Panc1 (cell line): ENCODE results near the gene IGF2R. TPM values are rescaled to one million over a fixed set of nuclear protein-coding genes. Genes with fewer than 3 reads are reported as not detected.

ENCODE experiments used
- ATAC-seq: fragments of 200-7000 bp; cut with Tn5 transposase; 2 replicates; pipeline ENCODE4 v1.9.1; 2020; ENCODE audit warnings: mild to moderate bottlenecking, moderate library complexity
- BruUV-seq: library from RNA; stranded (reverse); fragments of 400-500 nt; replicated peaks from 2 replicates; lab custom pipeline; 2021; lab: Mats Ljungman, UMichigan
- CTCF ChIA-PET: fragments of 300-600 bp; sonication (Branson Sonifier 250); formaldehyde crosslinking; loops from one replicate; lab custom pipeline; 2022; ENCODE audit warnings: antibody characterized with exemption; lab: Charles Lee
- POLR2A ChIA-PET: fragments of 300-600 bp; sonication (Branson Sonifier 250); formaldehyde crosslinking; loops from one replicate; lab custom pipeline; 2022; ENCODE audit warnings: antibody characterized with exemption; lab: Charles Lee
- DNase-seq: peaks from one replicate; pipeline ENCODE4 v3.0.0-alpha.2; 2010; ENCODE audit warnings: low read depth, low spot score
- H3K27ac ChIP-seq: 2 replicates; pipeline ENCODE4 v1.5.1; 2011; ENCODE audit warnings: mild to moderate bottlenecking, low read length, inconsistent platforms
- H3K27me3 ChIP-seq: fragments of 200-500 bp; sonication (Bioruptor generic); 2 replicates; pipeline ENCODE4 v1.6.0; 2014; ENCODE audit warnings: low read length, inconsistent platforms; ENCODE audit not compliant: control insufficient read depth, insufficient read depth
- H3K36me3 ChIP-seq: fragments of 200-500 bp; sonication (Bioruptor generic); 2 replicates; pipeline ENCODE4 v1.5.1; 2014; ENCODE audit warnings: inconsistent platforms, mild to moderate bottlenecking, low read length, moderate library complexity; ENCODE audit not compliant: control insufficient read depth, insufficient read depth
- H3K4me1 ChIP-seq: 2 replicates; pipeline ENCODE4 v1.5.1; 2011; ENCODE audit warnings: inconsistent platforms, mild to moderate bottlenecking, low read length, moderate library complexity; ENCODE audit not compliant: control insufficient read depth, insufficient read depth
- H3K4me3 ChIP-seq, 2 experiments: 2 replicates each; pipeline ENCODE4 v1.5.1; 2011 to 2012; ENCODE audit warnings: low read depth in 2 of 2, low read length in 2 of 2, mild to moderate bottlenecking in 2 of 2, inconsistent platforms in 1 of 2, moderate library complexity in 1 of 2
- H3K9me3 ChIP-seq: fragments of 200-500 bp; sonication (Bioruptor generic); 2 replicates; pipeline ENCODE4 v1.5.1; 2014; ENCODE audit warnings: low read depth, mild to moderate bottlenecking, inconsistent platforms, low read length, moderate library complexity; ENCODE audit not compliant: control insufficient read depth, insufficient read depth
- CTCF ChIP-seq: fragments of 450-650 bp; IDR thresholded peaks from 2 replicates; pipeline ENCODE4 v1.5.1; 2017; ENCODE audit warnings: mild to moderate bottlenecking
- POLR2AphosphoS5 ChIP-seq: IDR thresholded peaks from 2 replicates; pipeline ENCODE4 v1.6.1; 2012; ENCODE audit warnings: mild to moderate bottlenecking, low read depth, low read length, moderate library complexity
- REST ChIP-seq, 2 experiments: IDR thresholded peaks; 2 replicates each; pipeline ENCODE4 v1.6.1; 2011 to 2012; ENCODE audit warnings: low read depth in 2 of 2, control low read depth in 1 of 2, low read length in 1 of 2, mild to moderate bottlenecking in 1 of 2, moderate library complexity in 1 of 2; ENCODE audit not compliant: insufficient read depth in 1 of 2
- SIN3A ChIP-seq: IDR thresholded peaks from 2 replicates; pipeline ENCODE4 v1.6.1; 2012; ENCODE audit warnings: low read depth, mild to moderate bottlenecking, low read length, moderate library complexity, borderline replicate concordance; ENCODE audit not compliant: insufficient read depth
- TCF7L2 ChIP-seq: IDR thresholded peaks from 2 replicates; pipeline ENCODE4 v1.6.1; 2011; ENCODE audit warnings: mild to moderate bottlenecking, low read depth, low read length, inconsistent platforms
- in situ Hi-C: cut with HindIII; loops from 2 replicates; pipeline ENCODE4 v1.10.0; 2016; ENCODE audit warnings: low sequenced_read_pairs, low pct_unique_long_range_greater_than_20kb
- intact Hi-C: fragments of 100-400 bp; cut with micrococcal nuclease; formaldehyde crosslinking; loops from one replicate; pipeline ENCODE4 v1.10.0; 2022; ENCODE audit not compliant: unreplicated experiment
- total RNA-seq: library from RNA; stranded (reverse); gene quantifications from one replicate; pipeline ENCODE4 v1.2.1, GENCODE V29; 2021; ENCODE audit not compliant: unreplicated experiment

The IGF2R gene
- total RNA-seq, 1 experiment from 2014 or later: 163 TPM

- ATAC-seq: no peak; the same call in 1 of the 2 replicates
Measured at GRCh38 chr6:160104821-160105517, 136.1 kb downstream of the IGF2R start.

GRCh38 chr6:160106010-160106409, 137.1 kb downstream of the IGF2R start:
- DNase-seq (no peak), ATAC-seq (no peak)
- Histone ChIP-seq H3K36me3 (peaks cover 4% of the 10 kb centered on the region; the same call in 1 of the 2 replicates), H3K9me3 (no peaks in the 10 kb centered on the region), H3K27ac (no peak overlapping the region), H3K4me1 (no peaks in the 10 kb centered on the region), H3K27me3 (no peaks in the 10 kb centered on the region), H3K4me3 (no peak overlapping the region)
- CTCF ChIA-PET: no interaction called here
- in situ Hi-C loops: no loop called here
- TF ChIP-seq REST (IDR thresholded peaks at IDR 0.05; ENCODE audit: insufficient read depth in 1 of 2, low read depth in 2 of 2, low read length in 1 of 2) (no peak), POLR2AphosphoS5 (no peak), SIN3A (no peak), TCF7L2 (no peak), CTCF (no peak)
- POLR2A ChIA-PET: no interaction called here
- TSS peak; percentile 86 for BruUV-seq
- intact Hi-C loops: loop anchor here (10.0 kb wide), 1 partner anchor 241 kb away; no protein-coding TSS in a partner anchor

More at GRCh38 chr6:160104821-160105517, 136.1 kb downstream of the IGF2R start:
- no peaks in the 10 kb centered on the region for H3K9me3 ChIP-seq
- intact Hi-C loops: loop anchor here (10.0 kb wide), 1 partner anchor 240 kb away; no protein-coding TSS in a partner anchor
- POLR2A ChIA-PET: no interaction called here
- no peak for DNase-seq
- no peaks in the 10 kb centered on the region for H3K27me3 ChIP-seq
- no peak overlapping the region for H3K27ac ChIP-seq
- H3K4me3 ChIP-seq: no peak overlapping the region
- BruUV-seq: no TSS peak
- TF ChIP-seq SIN3A (no peak), POLR2AphosphoS5 (no peak)
- in situ Hi-C loops: no loop called here
- H3K4me1 ChIP-seq: no peaks in the 10 kb centered on the region
- CTCF ChIA-PET: no interaction called here
- H3K36me3 ChIP-seq: peaks cover 4% of the 10 kb centered on the region; the same call in 1 of the 2 replicates

- Histone ChIP-seq H3K27me3 (no peaks in the 10 kb centered on the region), H3K4me1 (no peaks in the 10 kb centered on the region), H3K36me3 (peaks cover 3% of the 10 kb centered on the region; the same call in 1 of the 2 replicates), H3K9me3 (no peaks in the 10 kb centered on the region), H3K4me3 (no peak overlapping the region), H3K27ac (no peak overlapping the region)
- ATAC-seq (no peak), DNase-seq (no peak)
- POLR2A ChIA-PET: no interaction called here
- in situ Hi-C loops (no loop called here), intact Hi-C loops (loop anchor here (10.0 kb wide), 1 partner anchor 242 kb away; no protein-coding TSS in a partner anchor)
- TF ChIP-seq SIN3A (no peak), REST (IDR thresholded peaks at IDR 0.05; ENCODE audit: insufficient read depth in 1 of 2, low read depth in 2 of 2, low read length in 1 of 2) (no peak), TCF7L2 (no peak), CTCF (no peak), POLR2AphosphoS5 (no peak)
- BruUV-seq: no TSS peak
- CTCF ChIA-PET: no interaction called here
Measured at GRCh38 chr6:160106701-160107100, 137.8 kb downstream of the IGF2R start.
